Nephron progenitor cell (in vitro differentiated cells): ENCODE measurements around the gene ALLC.

Source experiments
- DNase-seq: peaks from one replicate; pipeline ENCODE4 v3.0.0; 2021
- H3K27ac Mint-ChIP-seq: 2 replicates; pipeline ENCODE4 v1.8.0; 2021; ENCODE audit warnings: mild to moderate bottlenecking, moderate library complexity, mixed read lengths
- H3K27me3 Mint-ChIP-seq: 2 replicates; pipeline ENCODE4 v1.8.0; 2021; ENCODE audit warnings: mild to moderate bottlenecking, low read depth, mixed read lengths; ENCODE audit not compliant: poor library complexity
- H3K36me3 Mint-ChIP-seq: 2 replicates; pipeline ENCODE4 v1.8.0; 2021; ENCODE audit warnings: low read depth, mixed read lengths
- H3K4me1 Mint-ChIP-seq: 2 replicates; pipeline ENCODE4 v1.8.0; 2021; ENCODE audit warnings: mixed read lengths
- H3K4me3 Mint-ChIP-seq: 2 replicates; pipeline ENCODE4 v1.8.0; 2021; ENCODE audit warnings: mild to moderate bottlenecking, moderate library complexity, mixed read lengths
- H3K9me3 Mint-ChIP-seq: 2 replicates; pipeline ENCODE4 v1.8.0; 2021; ENCODE audit warnings: mild to moderate bottlenecking, moderate library complexity, mixed read lengths
- TF ChIP-seq, protein P1 (sequence below): fragments of 200-600 bp; sonication (generic); IDR thresholded peaks from 2 replicates; pipeline ENCODE4 v1.5.0; 2021; ENCODE audit warnings: antibody characterized with exemption

The ALLC gene

DNA sequence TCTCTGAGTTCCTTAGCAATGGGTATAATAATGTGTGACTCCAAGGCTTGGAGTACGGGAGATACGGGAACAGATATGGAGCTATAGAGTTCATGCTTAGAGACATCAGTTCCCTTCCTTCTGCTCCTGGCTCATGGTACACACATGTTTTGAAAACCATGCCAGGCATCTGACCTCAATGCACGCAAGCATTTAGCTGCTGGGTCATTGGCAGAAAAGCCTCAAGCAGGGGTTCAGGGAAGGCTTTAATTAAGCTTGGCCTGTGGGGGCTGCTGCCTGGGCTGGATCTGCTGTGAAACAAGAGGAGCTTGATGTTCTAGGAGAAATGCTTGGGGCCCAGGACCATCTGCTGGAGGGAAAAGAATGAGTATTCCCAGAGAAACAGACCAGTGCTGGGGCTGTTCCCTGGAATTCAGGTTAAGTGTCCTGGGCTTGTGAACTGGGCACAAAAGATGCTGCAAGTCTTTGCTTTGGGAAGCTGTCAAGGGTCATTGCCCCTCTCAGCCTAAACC, 3.2 kb downstream of the ALLC start:
- no peaks in the 10 kb centered on the region for H3K9me3 Mint-ChIP-seq
- no peaks in the 10 kb centered on the region for H3K36me3 Mint-ChIP-seq
- H3K4me3 Mint-ChIP-seq, result no peak overlapping the region
- peaks cover 54% of the 10 kb centered on the region for H3K4me1 Mint-ChIP-seq
- no peak overlapping the region for H3K27ac Mint-ChIP-seq
- DNase-seq, result no peak
- H3K27me3 Mint-ChIP-seq, result peaks cover 3% of the 10 kb centered on the region
- TF ChIP-seq, protein P1, sequence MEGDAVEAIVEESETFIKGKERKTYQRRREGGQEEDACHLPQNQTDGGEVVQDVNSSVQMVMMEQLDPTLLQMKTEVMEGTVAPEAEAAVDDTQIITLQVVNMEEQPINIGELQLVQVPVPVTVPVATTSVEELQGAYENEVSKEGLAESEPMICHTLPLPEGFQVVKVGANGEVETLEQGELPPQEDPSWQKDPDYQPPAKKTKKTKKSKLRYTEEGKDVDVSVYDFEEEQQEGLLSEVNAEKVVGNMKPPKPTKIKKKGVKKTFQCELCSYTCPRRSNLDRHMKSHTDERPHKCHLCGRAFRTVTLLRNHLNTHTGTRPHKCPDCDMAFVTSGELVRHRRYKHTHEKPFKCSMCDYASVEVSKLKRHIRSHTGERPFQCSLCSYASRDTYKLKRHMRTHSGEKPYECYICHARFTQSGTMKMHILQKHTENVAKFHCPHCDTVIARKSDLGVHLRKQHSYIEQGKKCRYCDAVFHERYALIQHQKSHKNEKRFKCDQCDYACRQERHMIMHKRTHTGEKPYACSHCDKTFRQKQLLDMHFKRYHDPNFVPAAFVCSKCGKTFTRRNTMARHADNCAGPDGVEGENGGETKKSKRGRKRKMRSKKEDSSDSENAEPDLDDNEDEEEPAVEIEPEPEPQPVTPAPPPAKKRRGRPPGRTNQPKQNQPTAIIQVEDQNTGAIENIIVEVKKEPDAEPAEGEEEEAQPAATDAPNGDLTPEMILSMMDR, result no peak

GRCh38 chr2:3662239-3662638, 4.2 kb downstream of the ALLC start:
- no peak overlapping the region for H3K4me3 Mint-ChIP-seq
- peaks cover 53% of the 10 kb centered on the region for H3K4me1 Mint-ChIP-seq
- no peak overlapping the region for H3K27ac Mint-ChIP-seq
- no peaks in the 10 kb centered on the region for H3K9me3 Mint-ChIP-seq
- H3K36me3 Mint-ChIP-seq, result no peaks in the 10 kb centered on the region
- TF ChIP-seq, protein P1, result no peak
- no peak for DNase-seq
- H3K27me3 Mint-ChIP-seq, result peaks cover 8% of the 10 kb centered on the region

GRCh38 chr2:3664118-3664517, 6.1 kb downstream of the ALLC start:
- H3K4me3 Mint-ChIP-seq, result no peak overlapping the region
- H3K4me1 Mint-ChIP-seq, result peaks cover 40% of the 10 kb centered on the region
- DNase-seq, result no peak
- H3K9me3 Mint-ChIP-seq, result no peaks in the 10 kb centered on the region
- H3K27me3 Mint-ChIP-seq, result peaks cover 10% of the 10 kb centered on the region
- no peaks in the 10 kb centered on the region for H3K36me3 Mint-ChIP-seq
- TF ChIP-seq, protein P1, result no peak
- H3K27ac Mint-ChIP-seq, result no peak overlapping the region

DNA sequence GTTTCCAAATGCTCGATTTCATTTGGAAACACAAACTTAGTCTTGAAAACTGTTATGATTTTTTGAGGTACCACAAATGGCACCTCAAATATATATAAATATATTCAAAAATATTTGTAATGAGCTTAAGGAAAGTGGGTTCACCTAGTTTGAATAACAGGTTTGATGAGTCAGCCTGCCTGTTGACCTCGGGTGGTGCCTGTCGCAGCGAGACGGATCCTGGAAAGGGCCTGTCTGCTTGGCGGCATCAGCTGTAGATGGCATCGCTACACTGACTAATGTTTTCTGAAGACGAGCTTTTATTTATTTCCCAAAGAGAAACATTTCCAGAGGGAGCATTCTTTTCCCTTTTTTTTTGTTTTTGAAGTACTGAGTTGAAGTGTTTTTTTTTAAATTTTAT, 6.9 kb downstream of the ALLC start:
- TF ChIP-seq, protein P1, result no peak
- H3K9me3 Mint-ChIP-seq, result peaks cover 5% of the 10 kb centered on the region
- H3K27me3 Mint-ChIP-seq, result peaks cover 14% of the 10 kb centered on the region
- DNase-seq, result no peak
- peaks cover 32% of the 10 kb centered on the region for H3K4me1 Mint-ChIP-seq
- no peak overlapping the region for H3K4me3 Mint-ChIP-seq
- H3K27ac Mint-ChIP-seq, result no peak overlapping the region
- no peaks in the 10 kb centered on the region for H3K36me3 Mint-ChIP-seq

DNA sequence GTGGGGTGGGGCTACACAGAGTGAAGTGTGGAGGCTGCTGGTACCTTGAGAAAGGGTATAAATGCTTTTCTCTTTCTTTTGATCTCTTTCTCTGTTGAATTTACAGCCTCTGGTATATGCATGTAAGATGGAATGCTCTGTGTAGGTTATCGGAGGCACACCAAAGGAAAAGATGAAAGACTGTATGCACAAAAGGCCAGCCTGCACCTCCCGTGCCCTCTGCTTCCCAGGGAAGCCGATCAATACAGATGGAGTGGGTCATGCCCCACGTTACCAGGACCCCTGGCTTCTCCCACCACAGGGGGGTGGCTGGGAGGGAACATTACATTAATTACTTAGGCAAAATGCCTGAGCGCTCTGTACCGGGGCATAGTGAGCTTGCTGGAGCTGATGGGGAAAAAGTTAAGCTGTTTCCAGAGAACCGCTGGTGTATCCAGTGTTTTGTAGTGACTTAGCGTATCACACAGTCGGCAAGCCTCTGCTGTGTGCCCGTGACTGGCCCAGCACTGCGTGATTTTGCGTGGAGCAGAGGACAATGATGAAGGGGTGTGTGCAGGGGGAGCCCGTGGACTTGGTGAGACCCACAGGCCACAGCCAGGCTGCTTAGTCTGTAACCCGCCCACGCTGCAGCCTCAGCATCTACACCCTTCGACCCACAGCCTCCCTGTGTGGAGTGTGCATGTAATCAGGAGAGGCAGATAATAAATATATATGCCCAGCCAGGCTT, 8.0 kb downstream of the ALLC start:
- no peak for DNase-seq
- peaks cover 14% of the 10 kb centered on the region for H3K27me3 Mint-ChIP-seq
- peaks cover 21% of the 10 kb centered on the region for H3K4me1 Mint-ChIP-seq
- no peak overlapping the region for H3K27ac Mint-ChIP-seq
- H3K36me3 Mint-ChIP-seq, result no peaks in the 10 kb centered on the region
- H3K9me3 Mint-ChIP-seq, result peaks cover 8% of the 10 kb centered on the region
- TF ChIP-seq, protein P1, result no peak
- no peak overlapping the region for H3K4me3 Mint-ChIP-seq

DNA sequence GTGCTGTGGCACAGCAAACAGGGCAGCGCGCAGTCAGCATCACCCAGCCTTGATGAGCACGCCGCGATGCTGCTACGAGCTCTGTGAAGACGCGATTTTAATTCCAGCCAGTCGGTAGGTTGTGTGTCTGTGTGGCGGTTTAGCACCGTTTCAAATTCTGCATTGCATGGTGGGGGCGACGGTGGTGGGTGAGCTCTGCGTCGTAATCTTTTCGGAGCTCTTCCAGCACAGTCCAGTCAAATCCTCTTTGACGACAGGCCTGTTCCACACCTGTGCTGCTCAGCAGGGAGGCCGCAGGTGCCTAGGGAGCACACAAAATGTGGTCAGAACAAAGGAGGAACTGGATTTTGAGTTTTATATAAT, 8.6 kb downstream of the ALLC start:
- no peaks in the 10 kb centered on the region for H3K36me3 Mint-ChIP-seq
- TF ChIP-seq, protein P1, result no peak
- peaks cover 16% of the 10 kb centered on the region for H3K4me1 Mint-ChIP-seq
- DNase-seq, result no peak
- peaks cover 8% of the 10 kb centered on the region for H3K9me3 Mint-ChIP-seq
- no peak overlapping the region for H3K4me3 Mint-ChIP-seq
- H3K27ac Mint-ChIP-seq, result no peak overlapping the region
- peaks cover 14% of the 10 kb centered on the region for H3K27me3 Mint-ChIP-seq
